GM12865 (cell line): ENCODE measurements around the gene HECTD1.
"Not testable (repeated sequence)": the region's sequence is repeated elsewhere in the genome, so short reads cannot be mapped to it uniquely, and the experiment has no call there.

ENCODE experiments used
- DNase-seq: peaks from one replicate; pipeline ENCODE4 v3.0.0; 2010; ENCODE audit warnings: low read depth
- H3K4me3 ChIP-seq: 2 replicates; pipeline ENCODE4 v1.5.1; 2011; ENCODE audit warnings: mild to moderate bottlenecking, low read depth, low read length, control low read depth
- TF ChIP-seq, protein P1 (sequence below): IDR thresholded peaks from 2 replicates; pipeline ENCODE4 v1.5.1; 2011; ENCODE audit warnings: low read length, control low read depth, low read depth, inconsistent platforms; ENCODE audit not compliant: insufficient read depth; ENCODE audit errors: missing control alignments

The HECTD1 gene

DNA sequence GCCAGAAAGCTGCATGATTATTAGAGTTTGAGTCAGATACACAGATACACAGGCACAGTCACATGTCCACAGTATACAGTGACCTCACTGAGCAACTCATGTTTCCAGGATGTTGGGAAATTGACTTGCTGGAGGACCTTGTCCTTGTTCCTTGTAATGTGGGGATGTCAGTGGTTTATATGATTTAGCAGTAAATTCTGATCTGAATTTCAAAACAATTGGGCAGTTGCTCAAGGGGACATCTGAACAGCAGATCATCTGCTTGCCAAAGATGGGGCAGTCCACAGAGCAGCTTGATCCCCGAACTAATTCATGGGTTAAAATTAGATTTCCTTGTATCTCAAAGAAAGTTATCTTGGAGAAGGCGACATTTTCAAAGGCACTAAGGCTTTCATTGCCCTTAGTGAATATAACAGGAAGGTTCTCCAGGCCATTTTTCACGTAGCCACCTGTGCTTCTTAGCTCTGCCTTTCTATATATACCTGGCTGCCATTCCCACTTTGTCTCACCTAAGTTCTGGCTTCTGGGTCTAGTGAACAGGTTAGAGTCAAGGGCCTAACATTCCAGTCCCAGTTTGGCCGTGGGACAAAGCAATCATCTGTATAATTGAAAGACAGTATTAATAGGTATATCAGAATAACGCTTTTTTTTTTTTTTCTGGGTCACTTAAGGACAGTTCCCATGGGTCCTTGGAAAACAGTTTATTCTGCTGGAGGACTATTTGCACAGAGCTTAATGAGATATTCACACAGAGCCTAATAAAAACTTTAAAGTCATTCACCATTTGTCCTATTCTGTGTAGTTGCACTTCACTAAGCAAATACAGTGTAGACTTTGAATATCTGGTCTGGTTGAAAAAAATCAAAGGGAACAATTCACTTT is 116.5 kb downstream of the HECTD1 start:
- H3K4me3 ChIP-seq = no peak overlapping the region
- TF ChIP-seq, protein P1, sequence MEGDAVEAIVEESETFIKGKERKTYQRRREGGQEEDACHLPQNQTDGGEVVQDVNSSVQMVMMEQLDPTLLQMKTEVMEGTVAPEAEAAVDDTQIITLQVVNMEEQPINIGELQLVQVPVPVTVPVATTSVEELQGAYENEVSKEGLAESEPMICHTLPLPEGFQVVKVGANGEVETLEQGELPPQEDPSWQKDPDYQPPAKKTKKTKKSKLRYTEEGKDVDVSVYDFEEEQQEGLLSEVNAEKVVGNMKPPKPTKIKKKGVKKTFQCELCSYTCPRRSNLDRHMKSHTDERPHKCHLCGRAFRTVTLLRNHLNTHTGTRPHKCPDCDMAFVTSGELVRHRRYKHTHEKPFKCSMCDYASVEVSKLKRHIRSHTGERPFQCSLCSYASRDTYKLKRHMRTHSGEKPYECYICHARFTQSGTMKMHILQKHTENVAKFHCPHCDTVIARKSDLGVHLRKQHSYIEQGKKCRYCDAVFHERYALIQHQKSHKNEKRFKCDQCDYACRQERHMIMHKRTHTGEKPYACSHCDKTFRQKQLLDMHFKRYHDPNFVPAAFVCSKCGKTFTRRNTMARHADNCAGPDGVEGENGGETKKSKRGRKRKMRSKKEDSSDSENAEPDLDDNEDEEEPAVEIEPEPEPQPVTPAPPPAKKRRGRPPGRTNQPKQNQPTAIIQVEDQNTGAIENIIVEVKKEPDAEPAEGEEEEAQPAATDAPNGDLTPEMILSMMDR = no peak
- no peak for DNase-seq

DNA sequence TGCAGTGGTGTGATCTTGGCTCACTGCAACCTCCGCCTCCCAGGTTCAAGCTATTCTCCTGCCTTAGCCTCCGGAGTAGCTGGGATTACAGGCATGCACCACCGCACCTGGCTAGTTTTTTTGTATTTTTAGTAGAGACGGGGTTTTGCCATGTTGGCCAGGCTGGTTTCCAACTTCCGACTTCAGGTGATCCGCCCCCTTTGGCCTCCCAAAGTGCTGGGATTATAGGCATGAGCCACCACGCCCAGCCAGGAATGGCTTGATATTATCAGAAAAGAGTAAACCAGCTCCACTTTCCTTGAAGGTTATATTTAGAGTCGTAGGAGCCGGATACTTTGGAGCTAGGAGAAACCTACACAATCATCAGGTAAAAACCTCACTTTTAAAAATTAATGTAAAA is 121.1 kb downstream of the HECTD1 start:
- DNase-seq, H3K4me3 ChIP-seq: not testable (repeated sequence)

DNA sequence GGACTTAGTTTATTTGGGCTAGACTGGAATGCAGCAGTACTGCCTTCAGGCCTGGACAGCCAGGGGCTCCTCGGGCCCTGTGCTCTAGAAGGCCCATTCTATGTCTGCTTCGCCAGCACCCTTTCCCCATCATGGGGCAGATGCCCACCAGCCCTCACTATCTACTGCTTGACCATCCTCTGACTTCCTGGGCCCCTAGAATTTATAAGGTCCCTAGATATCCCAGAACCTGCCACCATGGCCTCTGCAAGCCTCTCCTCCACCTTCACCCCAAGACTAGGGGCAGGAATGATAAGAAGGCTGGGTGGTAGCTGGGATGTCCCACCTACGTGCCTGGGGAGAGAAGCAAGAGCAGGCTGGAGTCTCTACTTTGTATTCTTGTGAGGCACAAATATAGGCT is 122.6 kb downstream of the HECTD1 start:
- no peak overlapping the region for H3K4me3 ChIP-seq
- TF ChIP-seq, protein P1 = no peak

DNA sequence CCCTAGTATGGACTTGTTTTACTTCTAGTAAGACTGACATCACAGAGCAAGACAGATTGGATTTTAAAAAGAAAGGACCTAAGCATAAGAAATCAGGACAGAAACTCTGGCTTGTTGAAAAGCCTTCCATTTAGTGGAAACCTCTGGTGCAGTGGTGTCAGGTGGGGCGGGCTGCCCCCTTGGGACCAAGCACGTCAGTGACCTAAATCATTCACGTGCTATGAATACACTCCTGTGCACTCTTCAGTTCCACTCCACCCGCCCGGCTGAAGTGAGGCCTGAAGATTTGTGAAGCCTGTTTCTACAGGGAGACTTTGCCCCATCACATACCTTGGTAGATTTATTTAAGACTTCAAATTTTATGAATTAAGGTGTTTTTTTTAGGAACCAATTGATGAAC is 123.2 kb downstream of the HECTD1 start:
- TF ChIP-seq, protein P1 = no peak
- peak; percentile 47 for DNase-seq
- no peak overlapping the region for H3K4me3 ChIP-seq

More for the DNA sequence above, 122.6 kb downstream of the HECTD1 start:
- DNase-seq = no peak

DNA sequence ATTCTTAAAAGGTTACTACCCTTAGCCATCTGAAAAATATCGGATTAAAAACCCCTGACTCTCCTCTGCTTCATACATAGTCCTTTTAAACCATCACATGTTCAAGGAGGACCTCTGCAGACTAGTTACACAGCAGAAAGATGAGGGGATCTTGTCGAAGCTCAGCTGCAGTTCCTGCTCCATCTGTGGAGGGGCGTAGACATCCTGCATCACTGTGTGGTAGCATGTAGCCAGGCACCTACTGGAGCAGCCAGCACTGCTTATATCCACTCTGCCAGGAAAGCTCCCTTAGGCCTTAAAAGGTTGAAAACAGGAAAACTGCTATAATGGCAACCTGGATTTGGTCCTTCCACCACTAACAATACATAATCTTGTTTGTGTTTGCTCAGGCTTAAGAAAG is 123.8 kb downstream of the HECTD1 start:
- DNase-seq = no peak
- TF ChIP-seq, protein P1 = no peak

DNA sequence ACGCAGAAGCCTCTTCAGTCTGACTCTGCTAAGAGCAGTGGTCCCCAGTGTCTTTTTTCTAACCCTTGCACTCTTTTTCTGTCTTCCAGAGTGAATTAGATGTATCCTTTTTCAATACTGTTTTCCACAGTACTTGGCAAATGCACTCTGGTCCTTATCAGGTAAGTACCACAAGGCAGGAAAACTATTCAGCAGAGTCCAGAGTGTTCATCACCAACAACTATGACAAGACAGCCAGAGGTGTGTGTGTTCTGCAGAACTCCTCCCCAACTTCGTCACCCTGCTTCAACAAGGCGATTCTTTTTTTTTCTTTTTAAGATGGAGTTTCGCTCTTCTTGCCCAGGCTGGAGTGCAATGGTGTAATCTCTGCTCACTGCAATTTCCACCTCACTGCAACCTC is 127.1 kb downstream of the HECTD1 start:
- TF ChIP-seq, protein P1 = no peak
- H3K4me3 ChIP-seq = no peak overlapping the region
- no peak for DNase-seq

More for the DNA sequence above, 123.8 kb downstream of the HECTD1 start:
- H3K4me3 ChIP-seq = no peak overlapping the region

DNA sequence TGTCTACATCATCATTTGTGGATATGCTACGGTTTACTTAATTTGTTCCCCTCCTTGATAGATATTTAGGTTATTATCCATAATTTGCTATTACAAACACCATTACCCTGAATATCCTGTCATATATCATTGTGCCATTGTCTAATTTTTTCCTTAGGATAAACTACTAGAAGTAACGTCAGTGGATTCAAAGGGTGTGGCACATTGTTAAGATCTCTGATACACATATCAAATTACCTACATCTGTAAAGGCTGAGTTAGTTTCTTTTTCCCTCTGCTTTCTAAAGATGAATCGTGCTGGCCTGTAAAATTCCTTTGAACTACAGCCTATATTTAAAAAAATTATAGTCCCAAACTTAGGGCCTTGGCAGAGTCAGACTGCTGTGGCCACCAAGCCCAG is 127.5 kb downstream of the HECTD1 start:
- TF ChIP-seq, protein P1 = no peak
- no peak overlapping the region for H3K4me3 ChIP-seq

More for the DNA sequence above, 127.5 kb downstream of the HECTD1 start:
- no peak for DNase-seq
